ENCODE measurements around the gene ETHE1. TPM values are rescaled to one million over a fixed set of nuclear protein-coding genes. Genes with fewer than 3 reads are reported as not detected.

ETHE1 gene
- total and polyA plus RNA-seq, 2 of the 8 experiments (the other 6 are each of a cell fraction or from before 2014, with no cell fraction given): 19.9 to 96.0 TPM

DNA sequence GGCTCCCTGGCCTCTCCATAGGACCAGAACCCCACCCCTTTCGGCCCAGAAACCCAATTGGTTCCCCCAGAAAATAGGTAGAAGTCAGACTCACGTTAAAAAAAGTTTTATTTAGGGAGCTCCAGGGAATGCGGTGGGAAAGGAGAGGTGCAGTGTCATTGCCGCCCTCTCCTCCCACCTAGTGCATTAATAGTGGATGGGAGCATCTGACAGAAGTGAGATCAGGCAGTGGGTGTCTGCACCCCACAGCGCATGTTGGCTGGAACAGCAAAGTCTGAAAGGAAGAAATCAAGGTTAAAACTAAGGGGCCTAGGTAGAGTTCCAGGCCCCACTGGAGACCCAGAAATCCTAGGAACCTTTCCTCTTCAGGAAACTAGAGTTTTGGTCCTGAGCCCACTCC is 20.4 kb downstream of the ETHE1 start (continued):
- TF ChIP-seq CHD7 (IDR thresholded peaks at IDR 0.05; ENCODE audit: insufficient replicate concordance, low read length) (no peak), SP2 (IDR thresholded peaks at IDR 0.05; ENCODE audit: low read length) (no peak), SRF (IDR thresholded peaks at IDR 0.05; ENCODE audit: low read depth, low read length) (no peak), FOSL1 (IDR thresholded peaks at IDR 0.05; ENCODE audit: insufficient read depth, low read depth, low read length) (no peak), KDM1A (IDR thresholded peaks at IDR 0.05; ENCODE audit: borderline replicate concordance, low read length) (no peak), EGR1 (IDR thresholded peaks at IDR 0.05; ENCODE audit: borderline replicate concordance, low read depth, low read length) (no peak), BRCA1 (IDR thresholded peaks at IDR 0.05; ENCODE audit: low read depth, low read length) (no peak), USF2 (IDR thresholded peaks at IDR 0.05; ENCODE audit: low read length) (no peak), TEAD4 (IDR thresholded peaks at IDR 0.05; ENCODE audit: low read depth, low read length) (no peak), JUND (IDR thresholded peaks at IDR 0.05; ENCODE audit: low read length) (no peak), SIRT6 (IDR thresholded peaks at IDR 0.05; ENCODE audit: low read length) (no peak), CREB1 (IDR thresholded peaks at IDR 0.05) (no peak)

Data from H1 (cell line).